ENCODE data around the gene MOK. TPM values are rescaled to one million over a fixed set of nuclear protein-coding genes. Genes with fewer than 3 reads are reported as not detected.

The MOK gene
- polyA plus RNA-seq, 1 donor from 2014 or later = 63.6 TPM

- Histone ChIP-seq H3K9me3 (ENCODE audit: low read length) (no peaks in the 10 kb centered on the region), H3K27me3 (ENCODE audit: insufficient read depth, low read depth, low read length) (no peaks in the 10 kb centered on the region), H3K4me2 (ENCODE audit: low read length) (no peak overlapping the region), H3K79me2 (replicated peaks; ENCODE audit: insufficient read depth, low read length) (no peaks in the 10 kb centered on the region), H3K4me3 (ENCODE audit: low read length) (no peak overlapping the region), H3K9ac (ENCODE audit: low read length) (no peak overlapping the region), H3F3A (ENCODE audit: insufficient read depth, low read length, poor library complexity, severe bottlenecking) (no peaks in the 10 kb centered on the region), H4K20me1 (ENCODE audit: insufficient read depth) (no peaks in the 10 kb centered on the region), H3K9me2 (ENCODE audit: insufficient read depth, low read length) (no peaks in the 10 kb centered on the region), H3K36me3 (ENCODE audit: insufficient read depth, low read length) (no peaks in the 10 kb centered on the region), H2AFZ (ENCODE audit: low read depth, low read length) (no peak overlapping the region), H3K27ac (ENCODE audit: low read length) (no peak overlapping the region)
- TF ChIP-seq SMC3 (conservative IDR thresholded peaks at IDR 0.05; ENCODE audit: poor library complexity) = no peak
- no peak for TF ChIP-seq EP300 (conservative IDR thresholded peaks at IDR 0.05; ENCODE audit: poor library complexity, severe bottlenecking)
- TF ChIP-seq REST (IDR thresholded peaks at IDR 0.05; ENCODE audit: borderline replicate concordance) = no peak
- no peak for TF ChIP-seq CTCF (IDR thresholded peaks at IDR 0.05; ENCODE audit: poor library complexity, severe bottlenecking)
- no peak for TF ChIP-seq RAD21 (conservative IDR thresholded peaks at IDR 0.05)
- no peak for TF ChIP-seq POLR2AphosphoS5 (IDR thresholded peaks at IDR 0.05)
Measured at GRCh38 chr14:102226356-102227125, 78.4 kb downstream of the MOK start.

- Histone ChIP-seq H3K27ac (ENCODE audit: low read length) (no peak overlapping the region), H3K27me3 (ENCODE audit: insufficient read depth, low read depth, low read length) (no peaks in the 10 kb centered on the region), H3K79me2 (replicated peaks; ENCODE audit: insufficient read depth, low read length) (no peaks in the 10 kb centered on the region), H3K4me3 (ENCODE audit: low read length) (no peak overlapping the region), H4K20me1 (ENCODE audit: insufficient read depth) (no peaks in the 10 kb centered on the region), H3K9ac (ENCODE audit: low read length) (no peak overlapping the region), H3K9me2 (ENCODE audit: insufficient read depth, low read length) (no peaks in the 10 kb centered on the region), H2AFZ (ENCODE audit: low read depth, low read length) (no peak overlapping the region), H3K9me3 (ENCODE audit: low read length) (no peaks in the 10 kb centered on the region), H3F3A (ENCODE audit: insufficient read depth, low read length, poor library complexity, severe bottlenecking) (no peaks in the 10 kb centered on the region), H3K36me3 (ENCODE audit: insufficient read depth, low read length) (no peaks in the 10 kb centered on the region), H3K4me2 (ENCODE audit: low read length) (no peak overlapping the region)
- TF ChIP-seq POLR2AphosphoS5 (IDR thresholded peaks at IDR 0.05) = no peak
- no peak for TF ChIP-seq REST (IDR thresholded peaks at IDR 0.05; ENCODE audit: borderline replicate concordance)
- no peak for TF ChIP-seq CTCF (IDR thresholded peaks at IDR 0.05; ENCODE audit: poor library complexity, severe bottlenecking)
- no peak for TF ChIP-seq SMC3 (conservative IDR thresholded peaks at IDR 0.05; ENCODE audit: poor library complexity)
- no peak for TF ChIP-seq MXI1 (conservative IDR thresholded peaks at IDR 0.05; ENCODE audit: poor library complexity, severe bottlenecking)
- no peak for TF ChIP-seq RAD21 (conservative IDR thresholded peaks at IDR 0.05)
- no peak for TF ChIP-seq TAF1 (IDR thresholded peaks at IDR 0.05; ENCODE audit: low read depth)
- TF ChIP-seq EZH2 (IDR thresholded peaks at IDR 0.05; ENCODE audit: borderline replicate concordance, insufficient read depth, low read length, poor library complexity, severe bottlenecking) = no peak
Measured at GRCh38 chr14:102225936-102226335, 79.0 kb downstream of the MOK start.

Data from neural cell (in vitro differentiated cells).